Measurements from ENCODE around the gene SUPT6H.

The SUPT6H gene

DNA sequence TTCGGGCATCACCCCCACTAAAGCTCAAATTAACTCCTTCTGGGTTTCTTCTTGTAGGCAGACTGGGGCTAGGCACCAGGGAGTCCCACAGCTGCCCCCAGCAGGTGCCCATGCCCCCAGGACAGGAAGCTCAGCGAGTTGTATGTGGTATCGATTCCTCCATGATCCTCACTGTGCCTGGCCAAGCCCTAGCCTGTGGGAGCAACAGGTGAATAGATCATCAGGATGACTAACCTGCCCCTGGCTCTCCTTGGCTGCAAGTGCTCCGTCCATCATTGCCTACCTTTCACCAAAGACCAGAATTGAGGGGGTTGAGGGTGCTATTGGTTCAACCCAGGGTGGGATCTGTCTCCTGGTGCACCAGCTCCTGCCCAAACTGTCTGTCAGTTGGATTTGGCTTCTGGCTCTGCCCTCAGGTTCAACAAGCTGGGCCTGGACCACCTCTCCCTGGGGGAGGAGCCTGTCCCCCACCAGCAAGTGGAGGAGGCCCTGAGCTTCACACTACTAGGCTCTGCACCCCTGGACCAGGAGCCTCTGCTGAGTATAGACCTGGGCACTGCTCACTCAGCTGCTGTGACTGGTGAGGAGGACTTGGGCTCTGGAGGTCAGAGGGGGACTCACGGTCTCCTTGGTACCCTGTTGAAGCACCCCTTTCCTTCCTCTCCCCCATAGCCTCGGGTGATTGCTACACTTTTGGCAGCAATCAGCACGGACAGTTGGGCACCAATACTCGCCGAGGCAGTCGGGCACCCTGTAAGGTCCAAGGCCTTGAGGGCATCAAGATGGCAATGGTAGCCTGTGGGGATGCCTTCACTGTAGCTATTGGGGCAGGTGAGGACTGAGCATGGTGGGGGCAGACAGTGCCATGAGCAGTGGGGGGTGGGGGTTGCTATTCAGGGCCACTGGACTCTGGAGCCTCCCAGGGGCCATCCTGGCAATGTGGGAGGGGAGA, 78.7 kb downstream of the SUPT6H start:
- Histone ChIP-seq H3K4me1 (ENCODE audit: control insufficient read depth, insufficient read depth, low read length) (peaks cover 6% of the 10 kb centered on the region; the same call in 1 of the 2 replicates), H3K4me3 (ENCODE audit: low read depth, low read length) (no peak overlapping the region), H3K27ac (ENCODE audit: extremely low read depth, low read depth, low read length) (no peak overlapping the region), H3K36me3 (ENCODE audit: control insufficient read depth in 2 of 2, insufficient read depth in 1 of 2, low read length in 2 of 2) (peaks cover 0 to 38% of the 10 kb centered on the region in 2 experiments; a peak in 1 of 3 replicates), H3K9me3 (ENCODE audit: control insufficient read depth, insufficient read depth, low read depth, low read length) (no peaks in the 10 kb centered on the region)
- no peak for TF ChIP-seq ZNF585B (tag by site-specific recombination; IDR thresholded peaks at IDR 0.05)
- TF ChIP-seq ZNF560 (tag by site-specific recombination; IDR thresholded peaks at IDR 0.05; ENCODE audit: borderline replicate concordance) = no peak
- TF ChIP-seq SCRT2 (tag by site-specific recombination; IDR thresholded peaks at IDR 0.05) = peak; percentile 92
- 0 out of 2 replicates have a peak, but pooled peaks have one; percentile 15 for TF ChIP-seq ZIC2 (tag by site-specific recombination; IDR thresholded peaks at IDR 0.05)
- no peak for TF ChIP-seq MEIS1 (CRISPR knock-in tag; IDR thresholded peaks at IDR 0.05; ENCODE audit: borderline replicate concordance)
- TF ChIP-seq YY2 (tag by site-specific recombination; IDR thresholded peaks at IDR 0.05) = no peak
- peak; percentile 46; the same call in 1 of the 2 replicates for TF ChIP-seq SCRT1 (tag by site-specific recombination; IDR thresholded peaks at IDR 0.05; ENCODE audit: borderline replicate concordance)
- no peak for TF ChIP-seq ZNF624 (tag by site-specific recombination; IDR thresholded peaks at IDR 0.05)
- TF ChIP-seq, protein P1, sequence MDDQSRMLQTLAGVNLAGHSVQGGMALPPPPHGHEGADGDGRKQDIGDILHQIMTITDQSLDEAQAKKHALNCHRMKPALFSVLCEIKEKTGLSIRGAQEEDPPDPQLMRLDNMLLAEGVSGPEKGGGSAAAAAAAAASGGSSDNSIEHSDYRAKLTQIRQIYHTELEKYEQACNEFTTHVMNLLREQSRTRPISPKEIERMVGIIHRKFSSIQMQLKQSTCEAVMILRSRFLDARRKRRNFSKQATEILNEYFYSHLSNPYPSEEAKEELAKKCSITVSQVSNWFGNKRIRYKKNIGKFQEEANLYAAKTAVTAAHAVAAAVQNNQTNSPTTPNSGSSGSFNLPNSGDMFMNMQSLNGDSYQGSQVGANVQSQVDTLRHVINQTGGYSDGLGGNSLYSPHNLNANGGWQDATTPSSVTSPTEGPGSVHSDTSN (CRISPR knock-in tag; IDR thresholded peaks at IDR 0.05) = no peak
- TF ChIP-seq HOXD13 (CRISPR knock-in tag; IDR thresholded peaks at IDR 0.05; ENCODE audit: borderline replicate concordance) = no peak
- ChIA-PET POLR2A (interaction anchor here (0.6 to 1.4 kb wide), 4 partner anchors 12 to 20 kb away, joined by 3 to 9 read pairs (median 4); partner anchors contain the start of genes NEK8 and TLCD1), CTCF (interaction anchor here (0.6 to 16.7 kb wide), 3 partner anchors 9 to 520 kb away, joined by 3 to 445 read pairs (median 3); partner anchors contain the start of genes NEK8, RPL23A and TLCD1)

- H3K9me3 ChIP-seq (ENCODE audit: control insufficient read depth, insufficient read depth, low read depth, low read length) = no peaks in the 10 kb centered on the region
- POLR2A ChIA-PET = interaction anchor here (1.1 to 14.1 kb wide), 4 partner anchors 15 to 210 kb away, joined by 4 to 448 read pairs (median 36); partner anchors contain the start of genes NEK8, PHF12, RPL23A and TLCD1
- TF ChIP-seq ZNF202 (tag by site-specific recombination; IDR thresholded peaks at IDR 0.05; ENCODE audit: borderline replicate concordance) (no peak), ZNF501 (tag by site-specific recombination; IDR thresholded peaks at IDR 0.05) (no peak), HIC1 (tag by site-specific recombination; IDR thresholded peaks at IDR 0.05) (no peak), ZNF155 (tag by site-specific recombination; IDR thresholded peaks at IDR 0.05) (no peak), KLF9 (tag by site-specific recombination; IDR thresholded peaks at IDR 0.05; ENCODE audit: low read depth) (no peak), ZNF510 (tag by site-specific recombination; IDR thresholded peaks at IDR 0.05; ENCODE audit: insufficient replicate concordance) (no peak), ZNF837 (tag by site-specific recombination; IDR thresholded peaks at IDR 0.05) (no peak), GLIS2 (tag by site-specific recombination; IDR thresholded peaks at IDR 0.05) (no peak), ZNF248 (tag by site-specific recombination; IDR thresholded peaks at IDR 0.05) (no peak)
- TF ChIP-seq, protein P2, sequence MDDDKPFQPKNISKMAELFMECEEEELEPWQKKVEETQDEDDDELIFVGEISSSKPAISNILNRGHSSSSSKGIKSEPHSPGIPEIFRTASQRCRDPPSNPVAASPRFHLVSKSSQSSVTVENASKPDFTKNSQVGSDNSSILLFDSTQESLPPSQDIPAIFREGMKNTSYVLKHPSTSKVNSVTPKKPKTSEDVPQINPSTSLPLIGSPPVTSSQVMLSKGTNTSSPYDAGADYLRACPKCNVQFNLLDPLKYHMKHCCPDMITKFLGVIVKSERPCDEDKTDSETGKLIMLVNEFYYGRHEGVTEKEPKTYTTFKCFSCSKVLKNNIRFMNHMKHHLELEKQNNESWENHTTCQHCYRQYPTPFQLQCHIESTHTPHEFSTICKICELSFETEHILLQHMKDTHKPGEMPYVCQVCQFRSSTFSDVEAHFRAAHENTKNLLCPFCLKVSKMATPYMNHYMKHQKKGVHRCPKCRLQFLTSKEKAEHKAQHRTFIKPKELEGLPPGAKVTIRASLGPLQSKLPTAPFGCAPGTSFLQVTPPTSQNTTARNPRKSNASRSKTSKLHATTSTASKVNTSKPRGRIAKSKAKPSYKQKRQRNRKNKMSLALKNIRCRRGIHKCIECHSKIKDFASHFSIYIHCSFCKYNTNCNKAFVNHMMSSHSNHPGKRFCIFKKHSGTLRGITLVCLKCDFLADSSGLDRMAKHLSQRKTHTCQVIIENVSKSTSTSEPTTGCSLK (tag by site-specific recombination; IDR thresholded peaks at IDR 0.05) = no peak
- TF ChIP-seq, protein P3, sequence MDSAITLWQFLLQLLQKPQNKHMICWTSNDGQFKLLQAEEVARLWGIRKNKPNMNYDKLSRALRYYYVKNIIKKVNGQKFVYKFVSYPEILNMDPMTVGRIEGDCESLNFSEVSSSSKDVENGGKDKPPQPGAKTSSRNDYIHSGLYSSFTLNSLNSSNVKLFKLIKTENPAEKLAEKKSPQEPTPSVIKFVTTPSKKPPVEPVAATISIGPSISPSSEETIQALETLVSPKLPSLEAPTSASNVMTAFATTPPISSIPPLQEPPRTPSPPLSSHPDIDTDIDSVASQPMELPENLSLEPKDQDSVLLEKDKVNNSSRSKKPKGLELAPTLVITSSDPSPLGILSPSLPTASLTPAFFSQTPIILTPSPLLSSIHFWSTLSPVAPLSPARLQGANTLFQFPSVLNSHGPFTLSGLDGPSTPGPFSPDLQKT (IDR thresholded peaks at IDR 0.05; ENCODE audit: borderline replicate concordance, low read depth, low read length) = no peak
- TF ChIP-seq, protein P4, sequence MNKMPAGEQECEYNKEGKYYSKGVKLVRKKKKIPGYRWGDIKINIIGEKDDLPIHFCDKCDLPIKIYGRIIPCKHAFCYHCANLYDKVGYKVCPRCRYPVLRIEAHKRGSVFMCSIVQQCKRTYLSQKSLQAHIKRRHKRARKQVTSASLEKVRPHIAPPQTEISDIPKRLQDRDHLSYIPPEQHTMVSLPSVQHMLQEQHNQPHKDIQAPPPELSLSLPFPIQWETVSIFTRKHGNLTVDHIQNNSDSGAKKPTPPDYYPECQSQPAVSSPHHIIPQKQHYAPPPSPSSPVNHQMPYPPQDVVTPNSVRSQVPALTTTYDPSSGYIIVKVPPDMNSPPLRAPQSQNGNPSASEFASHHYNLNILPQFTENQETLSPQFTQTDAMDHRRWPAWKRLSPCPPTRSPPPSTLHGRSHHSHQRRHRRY (tag by site-specific recombination; IDR thresholded peaks at IDR 0.05) = no peak
- no peak overlapping the region for H3K4me3 ChIP-seq (ENCODE audit: low read depth, low read length)
- peaks cover 11% of the 10 kb centered on the region; the same call in 1 of the 2 replicates for H3K4me1 ChIP-seq (ENCODE audit: control insufficient read depth, insufficient read depth, low read length)
- H3K27ac ChIP-seq (ENCODE audit: extremely low read depth, low read depth, low read length) = no peak overlapping the region
- CTCF ChIA-PET = interaction anchor here (0.6 to 16.7 kb wide), 6 partner anchors 8 to 519 kb away, joined by 3 to 445 read pairs (median 4); partner anchors contain the start of genes NEK8, RPL23A and TLCD1
- H3K36me3 ChIP-seq (ENCODE audit: control insufficient read depth in 2 of 2, insufficient read depth in 1 of 2, low read length in 2 of 2) = peaks cover 0 to 48% of the 10 kb centered on the region in 2 experiments; a peak in 1 of 3 replicates
These were observed 79.6 kb downstream of the SUPT6H start for GRCh38 chr17:28741358-28742349.
